Astrocyte of the cerebellum (primary cell): ENCODE results near the gene FHL3.

Source experiments
- DNase-seq: peaks from one replicate; pipeline ENCODE4 v3.0.0-alpha.2; 2011; ENCODE audit warnings: low read depth
- H3K4me3 ChIP-seq: 2 replicates; pipeline ENCODE4 v1.5.1; 2011; ENCODE audit warnings: mild to moderate bottlenecking, low read depth, low read length, moderate library complexity
- in situ Hi-C: cut with HindIII; loops from 2 replicates; pipeline ENCODE4 v1.10.0; 2017; ENCODE audit warnings: low sequenced_read_pairs
- TF ChIP-seq, protein P1 (sequence below): IDR thresholded peaks from 2 replicates; pipeline ENCODE4 v1.5.1; 2012; ENCODE audit warnings: low read length, low read depth, moderate library complexity, mild to moderate bottlenecking; ENCODE audit errors: missing control alignments

FHL3 gene

DNA sequence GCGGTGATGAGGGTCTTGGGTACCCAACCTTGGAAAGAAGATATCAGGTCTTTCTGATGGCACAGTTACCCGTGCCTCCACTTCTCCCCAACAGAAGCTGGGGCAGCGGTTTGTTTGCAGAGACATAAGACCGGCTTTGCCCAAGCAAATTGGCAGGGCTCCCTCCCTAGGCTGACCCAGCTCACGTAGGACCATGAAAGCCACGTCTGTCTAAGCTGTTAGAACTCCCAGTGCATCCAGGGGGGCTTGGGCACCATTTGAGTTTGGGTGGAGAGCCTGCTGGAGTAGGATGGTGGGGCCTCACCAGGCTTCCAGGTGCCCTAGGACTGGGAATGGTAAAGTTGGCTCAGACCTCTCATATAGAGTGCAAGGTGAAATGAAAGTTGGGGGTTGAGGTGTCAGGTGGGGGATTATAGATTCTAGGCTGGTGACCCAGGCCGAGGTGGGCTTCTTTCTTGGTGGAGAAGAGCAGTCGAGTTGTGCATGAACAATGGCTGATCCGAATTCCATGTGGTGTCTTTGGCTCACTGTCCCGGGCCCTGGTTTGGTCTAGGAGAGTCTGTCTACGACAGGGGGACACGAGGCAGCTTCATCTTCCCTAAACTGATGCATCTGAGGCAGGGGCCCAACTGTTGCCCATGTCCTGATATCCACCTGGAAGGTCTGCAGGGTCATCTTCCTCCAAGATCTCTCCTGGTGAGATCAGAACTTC lies 37.9 kb upstream of the FHL3 start:
- in situ Hi-C loops: loop anchor here (5.0 kb wide), 1 partner anchor 774 kb away; no protein-coding TSS in a partner anchor
- TF ChIP-seq, protein P1, sequence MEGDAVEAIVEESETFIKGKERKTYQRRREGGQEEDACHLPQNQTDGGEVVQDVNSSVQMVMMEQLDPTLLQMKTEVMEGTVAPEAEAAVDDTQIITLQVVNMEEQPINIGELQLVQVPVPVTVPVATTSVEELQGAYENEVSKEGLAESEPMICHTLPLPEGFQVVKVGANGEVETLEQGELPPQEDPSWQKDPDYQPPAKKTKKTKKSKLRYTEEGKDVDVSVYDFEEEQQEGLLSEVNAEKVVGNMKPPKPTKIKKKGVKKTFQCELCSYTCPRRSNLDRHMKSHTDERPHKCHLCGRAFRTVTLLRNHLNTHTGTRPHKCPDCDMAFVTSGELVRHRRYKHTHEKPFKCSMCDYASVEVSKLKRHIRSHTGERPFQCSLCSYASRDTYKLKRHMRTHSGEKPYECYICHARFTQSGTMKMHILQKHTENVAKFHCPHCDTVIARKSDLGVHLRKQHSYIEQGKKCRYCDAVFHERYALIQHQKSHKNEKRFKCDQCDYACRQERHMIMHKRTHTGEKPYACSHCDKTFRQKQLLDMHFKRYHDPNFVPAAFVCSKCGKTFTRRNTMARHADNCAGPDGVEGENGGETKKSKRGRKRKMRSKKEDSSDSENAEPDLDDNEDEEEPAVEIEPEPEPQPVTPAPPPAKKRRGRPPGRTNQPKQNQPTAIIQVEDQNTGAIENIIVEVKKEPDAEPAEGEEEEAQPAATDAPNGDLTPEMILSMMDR: no peak
- DNase-seq: no peak

GRCh38 chr1:38041936-38042834 lies 36.9 kb upstream of the FHL3 start:
- in situ Hi-C loops: loop anchor here (5.0 kb wide), 1 partner anchor 775 kb away; no protein-coding TSS in a partner anchor
- H3K4me3 ChIP-seq: no peak overlapping the region
- no peak for DNase-seq
- TF ChIP-seq, protein P1: no peak

More for the DNA sequence above, 37.9 kb upstream of the FHL3 start:
- no peak overlapping the region for H3K4me3 ChIP-seq

DNA sequence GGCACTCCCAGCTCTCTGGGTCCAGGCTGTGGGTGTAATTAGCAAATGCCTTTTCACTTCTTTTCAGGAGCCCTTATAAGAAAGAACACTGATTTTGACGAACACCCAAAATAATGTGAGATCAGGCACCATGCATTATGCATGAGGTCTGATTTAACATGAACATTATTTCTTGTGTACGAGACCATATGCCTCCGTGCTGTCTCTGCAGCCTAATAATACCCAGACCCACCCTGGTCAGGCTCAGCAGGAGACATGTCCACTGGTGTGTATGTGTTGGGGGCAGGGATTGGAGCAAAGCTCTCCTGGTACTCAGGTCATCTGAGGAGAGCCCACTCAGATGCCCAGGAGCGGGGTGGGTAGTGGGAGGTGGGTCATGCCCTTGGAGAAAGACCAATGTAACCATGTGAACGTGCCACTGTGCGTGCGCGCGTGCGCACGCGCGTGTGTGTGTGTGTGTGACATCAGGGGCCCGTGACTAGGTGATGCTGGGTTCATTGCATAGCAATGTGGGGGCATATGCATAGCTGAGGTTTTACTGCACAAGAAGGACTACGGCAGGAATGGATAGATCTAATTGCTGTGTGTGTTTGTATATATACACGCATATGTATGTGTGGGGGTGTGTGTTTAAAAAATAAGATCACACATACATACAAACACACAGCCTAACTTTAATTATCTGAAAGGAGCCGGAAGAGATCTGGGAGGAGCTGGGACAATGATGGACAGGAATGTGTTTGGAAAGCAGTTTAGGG lies 34.2 kb upstream of the FHL3 start:
- TF ChIP-seq, protein P1: no peak
- no peak overlapping the region for H3K4me3 ChIP-seq
- in situ Hi-C loops: loop anchor here (5.0 kb wide), 1 partner anchor 778 kb away; no protein-coding TSS in a partner anchor
- no peak for DNase-seq

DNA sequence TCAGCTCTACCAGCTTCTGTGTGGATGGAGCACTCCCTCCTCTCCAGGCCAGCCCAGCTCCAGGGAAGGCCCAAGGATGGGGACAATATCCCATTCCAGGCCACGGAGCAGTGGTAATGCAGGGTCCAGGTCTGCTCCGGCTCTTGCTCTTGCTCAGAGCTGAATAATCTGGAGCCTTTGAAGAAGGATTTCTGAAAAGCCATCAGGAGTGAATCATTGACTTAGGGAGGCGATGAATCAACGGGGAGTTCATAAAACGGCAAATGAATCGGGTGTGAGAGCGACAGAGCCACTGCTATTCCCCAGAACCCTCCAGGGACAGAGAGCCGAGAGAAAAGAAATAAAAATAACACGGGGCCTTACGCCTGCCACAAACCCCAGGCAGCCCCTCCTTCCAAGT lies 33.5 kb upstream of the FHL3 start:
- in situ Hi-C loops: no loop called here
- TF ChIP-seq, protein P1: no peak
- no peak for DNase-seq
- no peak overlapping the region for H3K4me3 ChIP-seq

GRCh38 chr1:38037221-38037939 lies 32.1 kb upstream of the FHL3 start:
- no peak for DNase-seq
- no peak overlapping the region for H3K4me3 ChIP-seq
- TF ChIP-seq, protein P1: no peak
- in situ Hi-C loops: no loop called here
